K562 (cell line): ENCODE data around the gene FNDC11. TPM values are rescaled to one million over a fixed set of nuclear protein-coding genes. Genes with fewer than 3 reads are reported as not detected.

Experiments
- ATAC-seq: fragments of 200-7000 bp; cut with Tn5 transposase; 3 replicates; pipeline ENCODE4 v1.9.1; 2020; ENCODE audit warnings: moderate library complexity
- BruUV-seq: library from RNA; stranded (reverse); fragments of 400-500 nt; replicated peaks from 2 replicates; lab custom pipeline; 2021; lab: Mats Ljungman, UMichigan
- CTCF ChIA-PET: fragments of 300-600 bp; formaldehyde crosslinking; extraction: SDS; loops from one replicate; lab custom pipeline; 2021; ENCODE audit warnings: low intra/inter-chr PET ratio; lab: Yijun Ruan, JAX
- POLR2A ChIA-PET: fragments of 300-600, 350-650 bp; sonication (Branson Sonifier 250); formaldehyde crosslinking; extraction: SDS; loops from one replicate; lab custom pipeline; 2021; ENCODE audit warnings: antibody characterized with exemption, inconsistent platforms; lab: Yijun Ruan, JAX
- DNase-seq, 4 experiments: peaks; one replicate each; pipeline versions ENCODE4 v3.0.0 to v3.0.0-alpha.2; 2011 to 2018; ENCODE audit warnings: low spot score in 3 of 4, mixed read lengths in 3 of 4; ENCODE audit errors: extremely low read depth in 1 of 4
- FAIRE-seq: peaks from 2 replicates; lab custom pipeline; 2011; peaks lifted over from hg19 to GRCh38; lab: Jason Lieb, UNC
- H2AFZ ChIP-seq: 2 replicates; pipeline ENCODE4 v1.6.0; 2011; ENCODE audit warnings: low read depth, low read length, control low read depth, inconsistent platforms
- H3K27ac ChIP-seq: fragments of 200-600 bp; 3 replicates; pipeline ENCODE4 v1.8.0; 2011; ENCODE audit warnings: low read depth, mild to moderate bottlenecking, control low read depth, inconsistent platforms, low read length, moderate library complexity, mixed read lengths; ENCODE audit errors: extremely low read depth
- H3K27me3 ChIP-seq, 2 experiments: fragments of 300-600 bp in 1 of 2; 2 replicates in 1 of 2; 3 replicates in 1 of 2; pipeline versions ENCODE4 v1.6.0 to v1.8.0; 2011; ENCODE audit warnings: inconsistent platforms in 2 of 2, low read length in 2 of 2, mild to moderate bottlenecking in 1 of 2, mixed read lengths in 1 of 2, moderate library complexity in 1 of 2; ENCODE audit not compliant: control insufficient read depth in 2 of 2, insufficient read depth in 2 of 2
- H3K36me3 ChIP-seq: fragments of 300-600 bp; 3 replicates; pipeline ENCODE4 v1.8.0; 2011; ENCODE audit warnings: mild to moderate bottlenecking, low read length, inconsistent platforms; ENCODE audit not compliant: control insufficient read depth, insufficient read depth
- H3K4me1 ChIP-seq, 2 experiments: fragments of 200-600 bp in 1 of 2; replicated peaks in 1 of 2; 2 replicates in 1 of 2; 3 replicates in 1 of 2; pipeline versions ENCODE4 v1.5.1 to v1.8.0; 2011; ENCODE audit warnings: inconsistent platforms in 2 of 2, low read length in 2 of 2, mild to moderate bottlenecking in 1 of 2, mixed read lengths in 1 of 2, moderate library complexity in 1 of 2; ENCODE audit not compliant: control insufficient read depth in 2 of 2, insufficient read depth in 2 of 2
- H3K4me2 ChIP-seq: 2 replicates; pipeline ENCODE4 v1.6.1; 2011; ENCODE audit warnings: low read length, control low read depth, inconsistent platforms, mixed read lengths; ENCODE audit not compliant: insufficient read depth
- H3K4me3 ChIP-seq: fragments of 200-600 bp; sonication (generic), shearing (Covaris generic); 2 replicates; pipeline ENCODE4 v1.5.1; 2016; ENCODE audit warnings: control low read depth, inconsistent platforms
- H3K79me2 ChIP-seq: fragments of 200-600 bp; 3 replicates; pipeline ENCODE4 v1.8.0; 2011; ENCODE audit warnings: low read length, inconsistent platforms; ENCODE audit not compliant: control insufficient read depth, insufficient read depth
- H3K9ac ChIP-seq, 2 experiments: 2 replicates each; pipeline versions ENCODE4 v1.6.0 to v1.6.1; 2011; ENCODE audit warnings: low read depth in 2 of 2, low read length in 2 of 2, control low read depth in 1 of 2, inconsistent platforms in 1 of 2, mild to moderate bottlenecking in 1 of 2, mixed read lengths in 1 of 2; ENCODE audit not compliant: insufficient read depth in 1 of 2
- H3K9me1 ChIP-seq: one replicate; pipeline ENCODE4 v1.6.0; 2011; ENCODE audit warnings: inconsistent platforms, mild to moderate bottlenecking, low read length, moderate library complexity; ENCODE audit not compliant: control insufficient read depth, insufficient read depth
- H3K9me3 ChIP-seq: replicated peaks from 2 replicates; pipeline ENCODE4 v1.5.1; 2011; ENCODE audit warnings: low read depth, low read length, inconsistent platforms; ENCODE audit not compliant: control insufficient read depth, insufficient read depth
- H4K20me1 ChIP-seq: replicated peaks from 2 replicates; pipeline ENCODE4 v1.6.1; 2011; ENCODE audit warnings: low read length, inconsistent platforms, mixed read lengths; ENCODE audit not compliant: control insufficient read depth, insufficient read depth
- JUND ChIP-seq, 2 experiments: IDR thresholded peaks; 2 replicates in 1 of 2; 3 replicates in 1 of 2; pipeline ENCODE4 v1.6.1; 2011; ENCODE audit warnings: borderline replicate concordance in 2 of 2, low read depth in 2 of 2, low read length in 2 of 2, improper control_type of control experiment in 1 of 2, missing biosample characterization in 1 of 2, missing genetic modification characterization in 1 of 2, missing genetic modification reagents in 1 of 2
- SPI1 ChIP-seq: IDR thresholded peaks from 2 replicates; pipeline ENCODE4 v1.6.1; 2011; ENCODE audit warnings: low read depth, low read length, control low read depth, borderline replicate concordance
- WGBS: fragments of 100-300 bp; shearing (Covaris generic); methylation state at CpG from one replicate; pipeline ENCODE4 v1.1.6; 2016; ENCODE audit warnings: low coverage, mixed read lengths; ENCODE audit not compliant: insufficient coverage; ENCODE audit errors: missing lambda C conversion rate; 5-methylcytosine and 5-hydroxymethylcytosine counted together
- in situ Hi-C: fragments of 300-500 bp; cut with MboI; formaldehyde crosslinking; loops from 4 replicates; pipeline ENCODE4 v1.15.0; 2018; ENCODE audit warnings: inconsistent platforms, mixed read lengths
- intact Hi-C: fragments of 100-400 bp; cut with micrococcal nuclease; formaldehyde crosslinking; loops from 2 replicates; pipeline ENCODE4 v1.14.2; 2022
- polyA plus RNA-seq, 8 experiments: library from polyadenylated mRNA; depleted of rRNA in 4 of 8; stranded (reverse) in 5 of 8; unstranded in 3 of 8; fragments of >200 nt; fragmentation: Nextera tagmentation in 2 of 8; fragmentation: Illumina TruSeq in 1 of 8; extraction: Ambion mirVana in 2 of 8; extraction: Trizol in 1 of 8; gene quantifications; 2 replicates each; pipeline versions ENCODE4 v1.2.1 to v1.2.3, GENCODE V29; 2011 to 2014; ENCODE audit warnings: inconsistent platforms in 1 of 8, missing spikeins in 1 of 8
- total RNA-seq, 7 experiments: library from RNA; depleted of rRNA in 6 of 7; stranded (reverse); fragments of >200 nt in 6 of 7; fragmentation: Illumina TruSeq in 2 of 7; extraction: Trizol in 2 of 7; gene quantifications; 2 replicates each; pipeline versions ENCODE4 v1.2.1 to v1.2.3, GENCODE V29; 2011 to 2021; ENCODE audit warnings: low replicate concordance in 1 of 7

The FNDC11 gene
- total and polyA plus RNA-seq, 9 of the 15 experiments (the other 6 are each of a cell fraction or from before 2014, with no cell fraction given), result 0.08 to 2.3 (median 0.64) TPM; not detected in 2

DNA sequence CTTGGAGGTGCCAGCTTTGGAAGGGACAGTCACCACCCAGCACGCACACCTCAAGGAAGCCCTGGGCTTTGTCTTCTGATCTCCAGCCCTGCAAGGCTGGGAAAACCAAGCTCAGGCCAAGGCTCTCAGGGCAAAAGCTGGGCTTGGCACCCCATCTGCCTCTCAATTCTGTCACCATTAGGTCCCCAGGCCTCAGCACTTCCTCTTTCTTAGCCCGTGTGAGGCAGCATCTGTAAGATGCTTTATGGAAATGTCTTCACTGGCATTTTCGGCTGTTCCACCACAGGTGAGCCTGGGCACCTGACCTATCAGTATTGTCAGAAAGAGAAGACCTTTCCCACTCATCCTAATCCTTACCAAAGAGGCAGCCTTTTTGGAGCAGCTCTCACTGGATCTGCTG, 48.4 kb downstream of the FNDC11 start:
- H3K9ac ChIP-seq, result no peak overlapping the region
- WGBS, result 91% methylated on average over 3 of the region's 3 CpGs
- DNase-seq (no peak), ATAC-seq (no peak), FAIRE-seq (no peak)
- H3K27me3 ChIP-seq, result no peaks in the 10 kb centered on the region
- in situ Hi-C loops (no loop called here), intact Hi-C loops (no loop called here)
- H3K9me3 ChIP-seq, result no peaks in the 10 kb centered on the region
- peaks cover 5% of the 10 kb centered on the region; the same call in 1 of the 3 replicates for H3K79me2 ChIP-seq
- H4K20me1 ChIP-seq, result no peaks in the 10 kb centered on the region
- H3K9me1 ChIP-seq, result peaks cover 4% of the 10 kb centered on the region
- CTCF ChIA-PET, result no interaction called here
- no peak overlapping the region for H2AFZ ChIP-seq
- no peak overlapping the region for H3K27ac ChIP-seq
- no TSS peak for BruUV-seq
- peaks cover 0 to 3% of the 10 kb centered on the region in 2 experiments; a peak in 2 of 5 replicates for H3K4me1 ChIP-seq
- H3K36me3 ChIP-seq, result peaks cover 46% of the 10 kb centered on the region; the same call in 2 of the 3 replicates
- no peak overlapping the region for H3K4me2 ChIP-seq
- no peak overlapping the region for H3K4me3 ChIP-seq
- TF ChIP-seq SPI1 (peak; percentile 86), JUND (IDR thresholded peaks at IDR 0.05; ENCODE audit: borderline replicate concordance, low read depth, low read length) (no peak), JUND (tag; IDR thresholded peaks at IDR 0.05; ENCODE audit: borderline replicate concordance, low read depth, low read length) (no peak)
- TF ChIP-seq, all 486 proteins: peak for 1
- POLR2A ChIA-PET, result interaction anchor here (0.6 to 1.3 kb wide), 2 partner anchors 14 to 965 kb away, joined by 3 to 5 read pairs; no protein-coding TSS in a partner anchor

Other genes with a start within 250 kb of the FNDC11 start
Only the 7 nearest of the 15 such genes appear.
- not detected in 2 replicates for gene KCNQ2, start 81.5 kb upstream of the FNDC11 start, total RNA-seq (2014; rRNA removed)
- gene KCNQ2, start 81.5 kb upstream of the FNDC11 start, total RNA-seq (2014; rRNA removed; fragmentation: Illumina TruSeq; extraction: Trizol), result not detected in 2 replicates
- not detected in 2 replicates for gene KCNQ2, start 81.5 kb upstream of the FNDC11 start, total RNA-seq (2015; rRNA removed; fragmentation: Illumina TruSeq; extraction: Trizol)
- gene KCNQ2, start 81.5 kb upstream of the FNDC11 start, total RNA-seq (2021), result 0.13 and 0.40 TPM in 2 replicates
- 0.08 TPM in 1 of 2 replicates, not detected in the other for gene KCNQ2, start 81.5 kb upstream of the FNDC11 start, polyA plus RNA-seq (2011; rRNA removed)
- not detected in 2 replicates for gene KCNQ2, start 81.5 kb upstream of the FNDC11 start, polyA plus RNA-seq (2014; fragmentation: Illumina TruSeq; extraction: Trizol)
- not detected for gene KCNQ2, start 81.5 kb upstream of the FNDC11 start, polyA plus RNA-seq (2014; fragmentation: Nextera tagmentation; extraction: Ambion mirVana)
- 0.16 TPM in 1 of 2 replicates, not detected in the other for gene KCNQ2, start 81.5 kb upstream of the FNDC11 start, polyA plus RNA-seq (2014; rRNA removed)
- gene EEF1A2, start 55.1 kb upstream of the FNDC11 start, total RNA-seq (2014; rRNA removed), result 20.9 and 24.8 TPM in 2 replicates
- gene EEF1A2, start 55.1 kb upstream of the FNDC11 start, total RNA-seq (2014; rRNA removed; fragmentation: Illumina TruSeq; extraction: Trizol), result 8.7 and 11.5 TPM in 2 replicates
- gene EEF1A2, start 55.1 kb upstream of the FNDC11 start, total RNA-seq (2015; rRNA removed; fragmentation: Illumina TruSeq; extraction: Trizol), result 7.7 and 8.7 TPM in 2 replicates
- gene EEF1A2, start 55.1 kb upstream of the FNDC11 start, total RNA-seq (2021), result 29.0 and 29.6 TPM in 2 replicates
- gene EEF1A2, start 55.1 kb upstream of the FNDC11 start, polyA plus RNA-seq (2011; rRNA removed), result 9.6 and 11.8 TPM in 2 replicates
- 27.2 and 29.6 TPM in 2 replicates for gene EEF1A2, start 55.1 kb upstream of the FNDC11 start, polyA plus RNA-seq (2014; fragmentation: Illumina TruSeq; extraction: Trizol)
- under 1 TPM; 0.04 to 0.58 TPM for gene EEF1A2, start 55.1 kb upstream of the FNDC11 start, polyA plus RNA-seq (2014; fragmentation: Nextera tagmentation; extraction: Ambion mirVana)
- gene EEF1A2, start 55.1 kb upstream of the FNDC11 start, polyA plus RNA-seq (2014; rRNA removed), result 10.9 and 11.4 TPM in 2 replicates
- gene PPDPF, start 33.4 kb upstream of the FNDC11 start, total RNA-seq (2014; rRNA removed), result 73.9 and 86.1 TPM in 2 replicates
- 2.3 and 4.5 TPM in 2 replicates for gene PPDPF, start 33.4 kb upstream of the FNDC11 start, total RNA-seq (2014; rRNA removed; fragmentation: Illumina TruSeq; extraction: Trizol)
- gene PPDPF, start 33.4 kb upstream of the FNDC11 start, total RNA-seq (2015; rRNA removed; fragmentation: Illumina TruSeq; extraction: Trizol), result 10.5 and 16.6 TPM in 2 replicates
- 220 and 233 TPM in 2 replicates for gene PPDPF, start 33.4 kb upstream of the FNDC11 start, total RNA-seq (2021)
- gene PPDPF, start 33.4 kb upstream of the FNDC11 start, polyA plus RNA-seq (2011; rRNA removed), result 4.5 and 9.8 TPM in 2 replicates
- gene PPDPF, start 33.4 kb upstream of the FNDC11 start, polyA plus RNA-seq (2014; fragmentation: Illumina TruSeq; extraction: Trizol), result 11.2 and 59.1 TPM in 2 replicates
- gene PPDPF, start 33.4 kb upstream of the FNDC11 start, polyA plus RNA-seq (2014; fragmentation: Nextera tagmentation; extraction: Ambion mirVana), result under 1 TPM; 0.77 to 0.85 TPM
- gene PPDPF, start 33.4 kb upstream of the FNDC11 start, polyA plus RNA-seq (2014; rRNA removed), result 98.3 and 99.6 TPM in 2 replicates
- gene PTK6, start 16.8 kb upstream of the FNDC11 start, total RNA-seq (2014; rRNA removed), result not detected in 2 replicates
- not detected in 2 replicates for gene PTK6, start 16.8 kb upstream of the FNDC11 start, total RNA-seq (2014; rRNA removed; fragmentation: Illumina TruSeq; extraction: Trizol)
- gene PTK6, start 16.8 kb upstream of the FNDC11 start, total RNA-seq (2015; rRNA removed; fragmentation: Illumina TruSeq; extraction: Trizol), result not detected in 2 replicates
- gene PTK6, start 16.8 kb upstream of the FNDC11 start, total RNA-seq (2021), result not detected in 2 replicates
- not detected in 2 replicates for gene PTK6, start 16.8 kb upstream of the FNDC11 start, polyA plus RNA-seq (2011; rRNA removed)
- not detected in 2 replicates for gene PTK6, start 16.8 kb upstream of the FNDC11 start, polyA plus RNA-seq (2014; fragmentation: Illumina TruSeq; extraction: Trizol)
- not detected for gene PTK6, start 16.8 kb upstream of the FNDC11 start, polyA plus RNA-seq (2014; fragmentation: Nextera tagmentation; extraction: Ambion mirVana)
- gene PTK6, start 16.8 kb upstream of the FNDC11 start, polyA plus RNA-seq (2014; rRNA removed), result 0.07 TPM in 1 of 2 replicates, not detected in the other
- gene SRMS, start 6.4 kb upstream of the FNDC11 start, total RNA-seq (2014; rRNA removed), result not detected in 2 replicates
- not detected in 2 replicates for gene SRMS, start 6.4 kb upstream of the FNDC11 start, total RNA-seq (2014; rRNA removed; fragmentation: Illumina TruSeq; extraction: Trizol)
- not detected in 2 replicates for gene SRMS, start 6.4 kb upstream of the FNDC11 start, total RNA-seq (2015; rRNA removed; fragmentation: Illumina TruSeq; extraction: Trizol)
- not detected in 2 replicates for gene SRMS, start 6.4 kb upstream of the FNDC11 start, total RNA-seq (2021)
- gene SRMS, start 6.4 kb upstream of the FNDC11 start, polyA plus RNA-seq (2011; rRNA removed), result 0.04 and 0.07 TPM in 2 replicates
- not detected in 2 replicates for gene SRMS, start 6.4 kb upstream of the FNDC11 start, polyA plus RNA-seq (2014; fragmentation: Illumina TruSeq; extraction: Trizol)
- gene SRMS, start 6.4 kb upstream of the FNDC11 start, polyA plus RNA-seq (2014; fragmentation: Nextera tagmentation; extraction: Ambion mirVana), result not detected
- gene SRMS, start 6.4 kb upstream of the FNDC11 start, polyA plus RNA-seq (2014; rRNA removed), result not detected in 2 replicates
- gene HELZ2, start 20.1 kb downstream of the FNDC11 start, total RNA-seq (2014; rRNA removed), result 5.0 and 5.9 TPM in 2 replicates
- gene HELZ2, start 20.1 kb downstream of the FNDC11 start, total RNA-seq (2014; rRNA removed; fragmentation: Illumina TruSeq; extraction: Trizol), result 0.26 and 0.69 TPM in 2 replicates
- 2.4 and 3.5 TPM in 2 replicates for gene HELZ2, start 20.1 kb downstream of the FNDC11 start, total RNA-seq (2015; rRNA removed; fragmentation: Illumina TruSeq; extraction: Trizol)
- gene HELZ2, start 20.1 kb downstream of the FNDC11 start, total RNA-seq (2021), result 7.8 and 9.1 TPM in 2 replicates
- 3.3 and 3.5 TPM in 2 replicates for gene HELZ2, start 20.1 kb downstream of the FNDC11 start, polyA plus RNA-seq (2011; rRNA removed)
- 2.3 and 3.5 TPM in 2 replicates for gene HELZ2, start 20.1 kb downstream of the FNDC11 start, polyA plus RNA-seq (2014; fragmentation: Illumina TruSeq; extraction: Trizol)
- under 1 TPM in 1 of 2 experiments, not detected in 1; 0.03 TPM for gene HELZ2, start 20.1 kb downstream of the FNDC11 start, polyA plus RNA-seq (2014; fragmentation: Nextera tagmentation; extraction: Ambion mirVana)
- 2.8 and 5.0 TPM in 2 replicates for gene HELZ2, start 20.1 kb downstream of the FNDC11 start, polyA plus RNA-seq (2014; rRNA removed)
- 10.2 and 11.5 TPM in 2 replicates for gene GMEB2, start 72.9 kb downstream of the FNDC11 start, total RNA-seq (2014; rRNA removed)
- gene GMEB2, start 72.9 kb downstream of the FNDC11 start, total RNA-seq (2014; rRNA removed; fragmentation: Illumina TruSeq; extraction: Trizol), result 2.6 and 2.8 TPM in 2 replicates
- gene GMEB2, start 72.9 kb downstream of the FNDC11 start, total RNA-seq (2015; rRNA removed; fragmentation: Illumina TruSeq; extraction: Trizol), result 5.2 and 5.5 TPM in 2 replicates
- 11.5 and 13.9 TPM in 2 replicates for gene GMEB2, start 72.9 kb downstream of the FNDC11 start, total RNA-seq (2021)
- gene GMEB2, start 72.9 kb downstream of the FNDC11 start, polyA plus RNA-seq (2011; rRNA removed), result 7.4 and 8.1 TPM in 2 replicates
- 6.3 and 8.8 TPM in 2 replicates for gene GMEB2, start 72.9 kb downstream of the FNDC11 start, polyA plus RNA-seq (2014; fragmentation: Illumina TruSeq; extraction: Trizol)
- gene GMEB2, start 72.9 kb downstream of the FNDC11 start, polyA plus RNA-seq (2014; fragmentation: Nextera tagmentation; extraction: Ambion mirVana), result under 1 TPM; 0.03 to 0.08 TPM
- 8.4 and 8.5 TPM in 2 replicates for gene GMEB2, start 72.9 kb downstream of the FNDC11 start, polyA plus RNA-seq (2014; rRNA removed)